Progenitor cell of endocrine pancreas (in vitro differentiated cells): ENCODE measurements around the gene LYPLAL1. TPM values are rescaled to one million over a fixed set of nuclear protein-coding genes. Genes with fewer than 3 reads are reported as not detected.

Experiments used
- DNase-seq: peaks from one replicate; pipeline ENCODE4 v3.0.0; 2021; ENCODE audit warnings: low spot score; ENCODE audit not compliant: unreplicated experiment
- H3K27ac Mint-ChIP-seq: 2 replicates; pipeline ENCODE4 v1.8.0; 2021; ENCODE audit warnings: mild to moderate bottlenecking, moderate library complexity, mixed read lengths
- H3K27me3 Mint-ChIP-seq: 2 replicates; pipeline ENCODE4 v1.8.0; 2021; ENCODE audit warnings: mixed read lengths
- H3K36me3 Mint-ChIP-seq: 2 replicates; pipeline ENCODE4 v1.8.0; 2022; ENCODE audit warnings: mixed read lengths; ENCODE audit not compliant: insufficient read depth
- H3K4me1 Mint-ChIP-seq: 2 replicates; pipeline ENCODE4 v1.8.0; 2021; ENCODE audit warnings: low read depth, mixed read lengths
- H3K4me3 Mint-ChIP-seq: 2 replicates; pipeline ENCODE4 v1.8.0; 2021; ENCODE audit warnings: low read depth, mild to moderate bottlenecking, moderate library complexity, mixed read lengths
- H3K9me3 Mint-ChIP-seq: 2 replicates; pipeline ENCODE4 v1.8.0; 2021; ENCODE audit warnings: low read depth, mixed read lengths
- CTCF ChIP-seq: fragments of 200-600 bp; sonication (generic); IDR thresholded peaks from one replicate; pipeline ENCODE4 v1.5.0; 2021; ENCODE audit warnings: antibody characterized with exemption, mild to moderate bottlenecking; ENCODE audit not compliant: unreplicated experiment
- total RNA-seq: library from RNA; stranded (reverse); gene quantifications from 2 replicates; pipeline ENCODE4 v1.2.1, GENCODE V29; 2021

LYPLAL1 gene
- total RNA-seq, 1 donor from 2014 or later: 33.0 TPM

- Mint-ChIP-seq H3K4me3 (no peak overlapping the region), H3K36me3 (no peaks in the 10 kb centered on the region), H3K27ac (no peak overlapping the region), H3K4me1 (peaks cover 9% of the 10 kb centered on the region), H3K9me3 (no peaks in the 10 kb centered on the region), H3K27me3 (no peaks in the 10 kb centered on the region)
- TF ChIP-seq CTCF: no peak
- DNase-seq: no peak
Measured at GRCh38 chr1:219151467-219151866, 22.2 kb upstream of the LYPLAL1 start.

- H3K4me3 Mint-ChIP-seq: no peak overlapping the region
- TF ChIP-seq CTCF: no peak
- no peaks in the 10 kb centered on the region for H3K9me3 Mint-ChIP-seq
- H3K36me3 Mint-ChIP-seq: no peaks in the 10 kb centered on the region
- no peak for DNase-seq
- H3K27ac Mint-ChIP-seq: no peak overlapping the region
- H3K4me1 Mint-ChIP-seq: peaks cover 9% of the 10 kb centered on the region
- H3K27me3 Mint-ChIP-seq: no peaks in the 10 kb centered on the region
Measured at GRCh38 chr1:219152751-219153150, 20.9 kb upstream of the LYPLAL1 start.

GRCh38 chr1:219153723-219154122, 20.0 kb upstream of the LYPLAL1 start:
- Mint-ChIP-seq H3K4me1 (peaks cover 9% of the 10 kb centered on the region), H3K27ac (no peak overlapping the region), H3K27me3 (no peaks in the 10 kb centered on the region), H3K4me3 (no peak overlapping the region), H3K9me3 (no peaks in the 10 kb centered on the region), H3K36me3 (no peaks in the 10 kb centered on the region)
- DNase-seq: no peak
- no peak for TF ChIP-seq CTCF

GRCh38 chr1:219155135-219155534, 18.5 kb upstream of the LYPLAL1 start:
- DNase-seq: no peak
- no peak for TF ChIP-seq CTCF
- Mint-ChIP-seq H3K27me3 (no peaks in the 10 kb centered on the region), H3K36me3 (no peaks in the 10 kb centered on the region), H3K4me1 (peaks cover 9% of the 10 kb centered on the region), H3K4me3 (no peak overlapping the region), H3K27ac (no peak overlapping the region), H3K9me3 (no peaks in the 10 kb centered on the region)

GRCh38 chr1:219159946-219160645, 13.6 kb upstream of the LYPLAL1 start:
- H3K4me1 Mint-ChIP-seq: peaks cover 8% of the 10 kb centered on the region
- no peaks in the 10 kb centered on the region for H3K9me3 Mint-ChIP-seq
- no peak for TF ChIP-seq CTCF
- no peaks in the 10 kb centered on the region for H3K27me3 Mint-ChIP-seq
- H3K27ac Mint-ChIP-seq: no peak overlapping the region
- no peak for DNase-seq
- no peak overlapping the region for H3K4me3 Mint-ChIP-seq
- no peaks in the 10 kb centered on the region for H3K36me3 Mint-ChIP-seq
